Activated B cell treated with CpG ODN at 0.5 μM for 24 hours (primary cell): ENCODE measurements around the gene NTN3. TPM values are rescaled to one million over a fixed set of nuclear protein-coding genes. Genes with fewer than 3 reads are reported as not detected.

ENCODE experiments used
- ATAC-seq: fragments of 200-7000 bp; cut with Tn5 transposase; one replicate; pipeline ENCODE4 v1.10.0; 2021; ENCODE audit warnings: low read depth, mild to moderate bottlenecking, moderate library complexity
- CTCF ChIA-PET: fragments of 350-600 bp; sonication (Branson Sonifier 250); formaldehyde crosslinking; loops from one replicate; lab custom pipeline; 2021; ENCODE audit warnings: antibody characterized with exemption; lab: Charles Lee
- POLR2A ChIA-PET: fragments of 350-600 bp; sonication (Branson Sonifier 250); formaldehyde crosslinking; loops from one replicate; lab custom pipeline; 2021; ENCODE audit warnings: antibody characterized with exemption; lab: Charles Lee
- DNase-seq: peaks from one replicate; pipeline ENCODE4 v3.0.0; 2022
- H3K27ac Mint-ChIP-seq: one replicate; pipeline ENCODE4 v1.8.0; 2020; ENCODE audit warnings: mixed read lengths
- H3K27me3 Mint-ChIP-seq: one replicate; pipeline ENCODE4 v1.8.0; 2021; ENCODE audit warnings: mixed read lengths
- H3K36me3 Mint-ChIP-seq: one replicate; pipeline ENCODE4 v1.8.0; 2021; ENCODE audit warnings: low read depth, mixed read lengths
- H3K4me1 Mint-ChIP-seq: one replicate; pipeline ENCODE4 v1.8.0; 2021; ENCODE audit warnings: mixed read lengths
- H3K4me3 Mint-ChIP-seq: one replicate; pipeline ENCODE4 v1.8.0; 2020; ENCODE audit warnings: mild to moderate bottlenecking, mixed read lengths
- H3K9me3 Mint-ChIP-seq: one replicate; pipeline ENCODE4 v1.8.0; 2020; ENCODE audit warnings: mixed read lengths
- CTCF ChIP-seq: fragments of 200-600 bp; IDR thresholded peaks from one replicate; pipeline ENCODE4 v1.8.0; 2022; ENCODE audit warnings: antibody characterized with exemption, mild to moderate bottlenecking
- intact Hi-C: fragments of 100-400 bp; cut with micrococcal nuclease; formaldehyde crosslinking; loops from one replicate; pipeline ENCODE4 v1.15.1; 2024
- total RNA-seq: library from RNA; stranded (reverse); gene quantifications from 2 replicates; pipeline ENCODE4 v1.2.3, GENCODE V29; 2022

Gene NTN3
- total RNA-seq, 1 donor from 2014 or later = not detected

- Mint-ChIP-seq H3K4me3 (peak overlapping the region; percentile 83), H3K27me3 (peaks cover 16% of the 10 kb centered on the region), H3K36me3 (no peaks in the 10 kb centered on the region), H3K27ac (no peak overlapping the region), H3K9me3 (no peaks in the 10 kb centered on the region), H3K4me1 (peaks cover 32% of the 10 kb centered on the region)
- no peak for TF ChIP-seq CTCF
- ATAC-seq (peak; percentile 57), DNase-seq (peak; percentile 56)
- intact Hi-C loops = loop anchor here (1.0 to 2.0 kb wide), 3 partner anchors 13 to 45 kb away; partner anchors contain the start of genes CCNF and TEDC2
- POLR2A ChIA-PET = interaction anchor here (0.6 to 2.3 kb wide), 12 partner anchors 12 to 510 kb away, joined by 3 to 18 read pairs (median 4); partner anchors contain the start of genes AMDHD2, PGP, RPS2 and TEDC2
- CTCF ChIA-PET = interaction anchor here (0.9 to 1.4 kb wide), 3 partner anchors 12 to 44 kb away, joined by 3 to 4 read pairs (median 3); no protein-coding TSS in a partner anchor
Measured at GRCh38 chr16:2473999-2474876, 3.1 kb downstream of the NTN3 start.

GRCh38 chr16:2474877-2475412, 3.8 kb downstream of the NTN3 start, which contains the start of gene TBC1D24:
TSS of gene TBC1D24 (plus strand) at chr16:2475127. CDS start at chr16:2496149, 21,022 bp downstream.
- POLR2A ChIA-PET = interaction anchor here (0.6 to 2.3 kb wide), 12 partner anchors 12 to 510 kb away, joined by 3 to 18 read pairs (median 4); partner anchors contain the start of genes AMDHD2, PGP, RPS2 and TEDC2

GRCh38 chr16:2475413-2476344, 4.6 kb downstream of the NTN3 start:
- Mint-ChIP-seq H3K36me3 (no peaks in the 10 kb centered on the region), H3K4me1 (peaks cover 18% of the 10 kb centered on the region), H3K4me3 (peak overlapping the region; percentile 64), H3K27ac (no peak overlapping the region), H3K9me3 (no peaks in the 10 kb centered on the region), H3K27me3 (peaks cover 4% of the 10 kb centered on the region)
- ChIA-PET CTCF (interaction anchor here (0.9 to 1.4 kb wide), 2 partner anchors 12 to 46 kb away, joined by 3 read pairs; no protein-coding TSS in a partner anchor), POLR2A (interaction anchor here (0.7 to 2.3 kb wide), 11 partner anchors 11 to 511 kb away, joined by 3 to 18 read pairs (median 5); partner anchors contain the start of genes AMDHD2, PGP, RPS2 and TEDC2)
- intact Hi-C loops = loop anchor here (1.0 to 2.0 kb wide), 2 partner anchors 47 to 135 kb away; partner anchors contain the start of genes ABCA3 and CCNF
- TF ChIP-seq CTCF = no peak
- DNase-seq (no peak), ATAC-seq (peak; percentile 41)

More at GRCh38 chr16:2474877-2475412, 3.8 kb downstream of the NTN3 start, which contains the start of gene TBC1D24:
- H3K4me3 Mint-ChIP-seq = peak within 1 kb of the TSS; percentile 83
- H3K27ac Mint-ChIP-seq = no peak within 1 kb of the TSS
- CTCF ChIA-PET = interaction anchor here (0.9 to 1.4 kb wide), 2 partner anchors 13 to 45 kb away, joined by 3 read pairs; no protein-coding TSS in a partner anchor
- H3K4me1 Mint-ChIP-seq = peaks cover 25% of the 10 kb centered on the region
- DNase-seq (peak; percentile 89), ATAC-seq (peak; percentile 79)
- no peaks in the 10 kb centered on the region for H3K9me3 Mint-ChIP-seq
- no peaks in the 10 kb centered on the region for H3K36me3 Mint-ChIP-seq
- H3K27me3 Mint-ChIP-seq = peaks cover 10% of the 10 kb centered on the region
- TF ChIP-seq CTCF = no peak
- intact Hi-C loops = loop anchor here (1.0 to 2.0 kb wide), 4 partner anchors 12 to 135 kb away; partner anchors contain the start of genes ABCA3, CCNF and TEDC2

GRCh38 chr16:2476345-2476720, 5.2 kb downstream of the NTN3 start:
- peaks cover 4% of the 10 kb centered on the region for H3K27me3 Mint-ChIP-seq
- DNase-seq = no peak
- ChIA-PET CTCF (no interaction called here), POLR2A (no interaction called here)
- H3K9me3 Mint-ChIP-seq = no peaks in the 10 kb centered on the region
- H3K27ac Mint-ChIP-seq = peak overlapping the region; percentile 12
- intact Hi-C loops = no loop called here
- no peak for TF ChIP-seq CTCF
- H3K4me3 Mint-ChIP-seq = peak overlapping the region; percentile 61
- no peaks in the 10 kb centered on the region for H3K36me3 Mint-ChIP-seq
- H3K4me1 Mint-ChIP-seq = peaks cover 18% of the 10 kb centered on the region
- ATAC-seq = no peak
